Body of pancreas (tissue), 4 donors: ENCODE measurements around the gene SLC9A7. TPM values are rescaled to one million over a fixed set of nuclear protein-coding genes. Genes with fewer than 3 reads are reported as not detected.

Experiments
- ATAC-seq: fragments of 150-250 bp; one replicate; pipeline ENCODE4 v1.9.1; 2016
- DNase-seq, 4 donors: peaks; one replicate each; pipeline ENCODE4 v3.0.0-alpha.2; 2019
- H3K27ac ChIP-seq, 4 donors: fragments of 200-600 bp; sonication (generic); 1 replicate in 3 of 4; 2 replicates in 1 of 4; pipeline versions ENCODE4 v1.5.1 to v1.6.1; 2016 to 2019; ENCODE audit warnings: mild to moderate bottlenecking in 1 of 4, mixed read lengths in 1 of 4, moderate library complexity in 1 of 4
- H3K27me3 ChIP-seq, 2 donors: fragments of 200-600 bp; sonication (generic); one replicate each; pipeline ENCODE4 v1.6.0; 2016; ENCODE audit warnings: mild to moderate bottlenecking in 1 of 2
- H3K36me3 ChIP-seq, 2 donors: fragments of 200-600 bp; sonication (generic); replicated peaks in 1 of 2; 2 replicates each; pipeline ENCODE4 v1.5.1; 2016; ENCODE audit warnings: low read depth in 2 of 2; ENCODE audit not compliant: insufficient read depth in 1 of 2
- H3K4me1 ChIP-seq: fragments of 200-600 bp; sonication (generic); one replicate; pipeline ENCODE4 v1.6.0; 2016
- H3K4me3 ChIP-seq, 2 donors: fragments of 200-600 bp; sonication (generic); 1 replicate in 1 of 2; 2 replicates in 1 of 2; pipeline ENCODE4 v1.5.1; 2016 to 2019
- H3K9me3 ChIP-seq, 3 donors: fragments of 200-600 bp; sonication (generic); 1 replicate in 2 of 3; 2 replicates in 1 of 3; pipeline ENCODE4 v1.5.1; 2016
- CTCF ChIP-seq, 7 experiments: fragments of 450-650 bp in 4 of 7; fragments of 200-600 bp in 3 of 7; sonication (generic) in 3 of 7; IDR thresholded peaks; one replicate each; pipeline ENCODE4 v1.5.1; 2016 to 2019; ENCODE audit warnings: antibody characterized with exemption in 7 of 7
- POLR2A ChIP-seq, 3 donors: fragments of 450-650 bp; IDR thresholded peaks; one replicate each; pipeline ENCODE4 v1.6.1; 2016; ENCODE audit warnings: antibody characterized with exemption in 3 of 3, mild to moderate bottlenecking in 2 of 3
- WGBS, 2 donors: methylation state at CpG; one replicate each; pipeline ENCODE4 v1.1.5; 2017; 5-methylcytosine and 5-hydroxymethylcytosine counted together
- intact Hi-C: fragments of 100-400 bp; cut with DNase I; formaldehyde crosslinking; loops from one replicate; pipeline ENCODE4 v1.15.1; 2023
- total RNA-seq, 2 donors: library from RNA; depleted of rRNA; stranded (reverse); fragments of >200 nt; gene quantifications; one replicate each; pipeline ENCODE4 v1.1.0, GENCODE V29; 2016

SLC9A7 gene
- total RNA-seq, 2 donors from 2014 or later: 6.2 to 7.6 TPM

- Histone ChIP-seq H3K4me1 (peaks cover 13% of the 10 kb centered on the region), H3K9me3 (no peaks in the 10 kb centered on the region), H3K27ac (peak overlapping the region in 3 of 4 donors; percentile 19 to 47 (median 44)), H3K4me3 (peak overlapping the region; percentile 1 to 22), H3K27me3 (no peaks in the 10 kb centered on the region), H3K36me3 (no peaks in the 10 kb centered on the region)
- 5% methylated on average over 12 of the region's 107 CpGs; no CpG with 5 or more reads in 1 of the 2 donors for WGBS, 2 donors
- ATAC-seq (peak; percentile 51), DNase-seq (peak; percentile 34 to 61 (median 53))
- intact Hi-C loops: no loop called here
- TF ChIP-seq CTCF (IDR thresholded peaks at IDR 0.05): no peak
- TF ChIP-seq POLR2A (IDR thresholded peaks at IDR 0.05): peak in 1 of 3 donors; percentile 0
These were observed 184.8 kb downstream of the SLC9A7 start for GRCh38 chrX:46573892-46574773.

DNA sequence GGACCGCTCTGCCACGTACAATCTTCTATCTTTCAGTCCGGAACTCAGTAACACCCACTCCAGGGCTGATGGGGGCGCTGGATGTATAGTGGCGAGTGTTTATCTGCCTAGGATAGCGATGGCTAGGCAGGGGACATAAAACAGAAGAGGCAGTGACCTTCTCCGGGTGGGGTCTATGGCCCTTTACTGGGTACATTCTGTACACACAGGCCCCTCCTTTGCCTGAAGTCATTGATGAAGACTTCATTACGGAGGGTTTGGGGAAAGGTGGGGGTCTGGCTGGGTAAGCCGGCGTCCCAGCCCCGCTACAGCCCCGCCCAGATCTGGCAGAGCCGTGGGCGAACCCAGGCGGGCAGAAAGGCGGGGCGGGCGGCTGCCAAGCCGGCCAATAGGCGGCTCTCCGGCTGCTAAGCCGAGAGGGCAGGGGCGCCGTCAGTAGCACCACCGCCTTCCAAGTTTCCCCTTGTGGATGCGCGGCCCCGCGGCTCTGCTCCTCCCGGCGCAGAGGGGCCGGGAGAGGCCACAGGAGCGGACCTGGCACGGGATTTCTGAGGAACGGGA, 185.5 kb downstream of the SLC9A7 start, which contains the start of gene CHST7:
Gene CHST7, plus strand, starts transcription at position 435 of the 561 bp plus-strand sequence. CDS start 167 bp downstream, outside the sequence.
- ATAC-seq: peak; percentile 71
- TF ChIP-seq CTCF (IDR thresholded peaks at IDR 0.05) (peak in 1 of 7 experiments; percentile 2), POLR2A (IDR thresholded peaks at IDR 0.05) (peak in 2 of 3 donors; percentile 29 to 33)
- 6% methylated on average over 18 of the region's 35 CpGs; no CpG with 5 or more reads in 1 of the 2 donors for WGBS, 2 donors
- Histone ChIP-seq H3K27ac (peak within 1 kb of the TSS in 3 of 4 donors; percentile 19 to 47 (median 44)), H3K27me3 (no peaks in the 10 kb centered on the region), H3K4me3 (peak within 1 kb of the TSS; percentile 1 to 22), H3K9me3 (no peaks in the 10 kb centered on the region), H3K4me1 (peaks cover 13% of the 10 kb centered on the region), H3K36me3 (no peaks in the 10 kb centered on the region)
- intact Hi-C loops: no loop called here
- peak; percentile 31 to 62 (median 46) for DNase-seq

DNA sequence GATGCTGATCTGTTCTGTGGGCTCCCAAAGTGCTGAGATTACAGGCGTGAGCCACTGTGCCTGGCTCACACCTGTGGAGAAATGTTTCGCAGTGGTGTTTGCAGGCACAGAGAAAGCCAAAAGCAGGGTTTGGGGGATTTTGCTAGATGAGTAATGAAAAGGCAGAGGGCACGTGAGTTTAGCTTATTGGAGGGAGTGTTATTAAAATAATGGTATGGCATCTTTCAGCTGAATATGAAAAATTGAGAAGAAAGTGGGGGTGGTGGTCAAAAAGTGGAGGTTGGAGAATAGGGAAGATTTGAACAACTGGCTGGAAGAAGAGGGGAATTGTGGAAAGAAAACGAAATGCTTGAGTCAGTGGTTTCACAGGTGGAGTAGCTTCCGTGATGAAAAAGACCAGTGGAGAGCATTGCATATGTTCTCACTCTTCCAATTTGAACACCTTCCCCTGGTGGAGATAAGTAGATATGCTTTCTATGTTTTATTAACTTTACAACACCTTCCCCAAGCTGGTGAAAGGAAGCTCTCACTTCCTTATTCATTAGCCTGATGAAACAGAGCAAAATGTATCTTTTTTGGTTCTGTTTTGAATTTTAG, 186.5 kb downstream of the SLC9A7 start:
- peaks cover 13% of the 10 kb centered on the region for H3K4me1 ChIP-seq
- 75 to 80% methylated on average over 5 of the region's 5 CpGs for WGBS, 2 donors
- no peak overlapping the region for H3K4me3 ChIP-seq
- TF ChIP-seq CTCF (IDR thresholded peaks at IDR 0.05): no peak
- no peak for TF ChIP-seq POLR2A (IDR thresholded peaks at IDR 0.05)
- H3K27me3 ChIP-seq: no peaks in the 10 kb centered on the region
- no peaks in the 10 kb centered on the region for H3K36me3 ChIP-seq
- intact Hi-C loops: no loop called here
- DNase-seq (no peak), ATAC-seq (no peak)
- no peak overlapping the region for H3K27ac ChIP-seq
- H3K9me3 ChIP-seq: no peaks in the 10 kb centered on the region

GRCh38 chrX:46571423-46572339, 187.2 kb downstream of the SLC9A7 start:
- ATAC-seq (no peak), DNase-seq (no peak)
- intact Hi-C loops: no loop called here
- Histone ChIP-seq H3K36me3 (no peaks in the 10 kb centered on the region), H3K4me3 (no peak overlapping the region), H3K27me3 (no peaks in the 10 kb centered on the region), H3K9me3 (no peaks in the 10 kb centered on the region), H3K27ac (no peak overlapping the region), H3K4me1 (peaks cover 13% of the 10 kb centered on the region)
- 88 to 90% methylated on average over 7 to 8 of the region's 10 CpGs for WGBS, 2 donors
- no peak for TF ChIP-seq CTCF (IDR thresholded peaks at IDR 0.05)
